Vagina (tissue), 2 donors: ENCODE measurements around the gene TMEM52.

ENCODE experiments used
- CTCF ChIP-seq, 3 experiments: fragments of 450-650 bp in 2 of 3; fragments of 200-600 bp in 1 of 3; sonication (generic) in 1 of 3; IDR thresholded peaks; one replicate each; pipeline ENCODE4 v1.5.1; 2017 to 2019; ENCODE audit warnings: antibody characterized with exemption in 3 of 3, mild to moderate bottlenecking in 2 of 3, moderate library complexity in 2 of 3
- POLR2AphosphoS5 ChIP-seq, 2 donors: sonication (generic); formaldehyde crosslinking; IDR thresholded peaks; one replicate each; pipeline ENCODE4 v1.9.0; 2017; ENCODE audit warnings: antibody characterized with exemption in 2 of 2, mild to moderate bottlenecking in 2 of 2, low read depth in 1 of 2; ENCODE audit not compliant: insufficient read depth in 1 of 2

GRCh38 chr1:1945782-1946393, 26.8 kb upstream of the TMEM52 start:
- TF ChIP-seq CTCF (IDR thresholded peaks at IDR 0.05) (no peak), POLR2AphosphoS5 (IDR thresholded peaks at IDR 0.05; ENCODE audit: insufficient read depth in 1 of 2, low read depth in 1 of 2) (no peak)
